Liver (tissue), 9 donors: Measurements from ENCODE around the gene PRMT9. TPM values are rescaled to one million over a fixed set of nuclear protein-coding genes. Genes with fewer than 3 reads are reported as not detected.

Experiments used
- DNase-seq: peaks from one replicate; pipeline ENCODE4 v3.0.0-alpha.2; 2017; ENCODE audit warnings: low spot score
- H3K27ac ChIP-seq, 2 donors: one replicate each; pipeline ENCODE4 v1.7.0; 2013; ENCODE audit warnings: inconsistent platforms in 2 of 2, low read length in 2 of 2, control low read depth in 1 of 2, low read depth in 1 of 2, mild to moderate bottlenecking in 1 of 2
- H3K27me3 ChIP-seq, 4 donors: one replicate each; pipeline versions ENCODE4 v1.6.1 to v1.7.0; 2013; ENCODE audit warnings: low read length in 3 of 4, inconsistent platforms in 1 of 4, mild to moderate bottlenecking in 1 of 4, moderate library complexity in 1 of 4; ENCODE audit not compliant: control insufficient read depth in 4 of 4, insufficient read depth in 4 of 4
- H3K36me3 ChIP-seq, 4 donors: one replicate each; pipeline versions ENCODE4 v1.6.1 to v1.7.0; 2013; ENCODE audit warnings: low read length in 3 of 4, mild to moderate bottlenecking in 3 of 4, low read depth in 1 of 4, moderate library complexity in 1 of 4; ENCODE audit not compliant: control insufficient read depth in 4 of 4, insufficient read depth in 3 of 4
- H3K4me1 ChIP-seq, 4 donors: one replicate each; pipeline versions ENCODE4 v1.6.1 to v1.7.0; 2013; ENCODE audit warnings: low read length in 3 of 4, mild to moderate bottlenecking in 3 of 4, moderate library complexity in 1 of 4; ENCODE audit not compliant: control insufficient read depth in 4 of 4, insufficient read depth in 4 of 4
- H3K4me3 ChIP-seq, 3 donors: one replicate each; pipeline versions ENCODE4 v1.6.1 to v1.7.0; 2013; ENCODE audit warnings: low read length in 3 of 3, control low read depth in 1 of 3, low read depth in 1 of 3, mild to moderate bottlenecking in 1 of 3
- H3K9ac ChIP-seq, 2 donors: one replicate each; pipeline ENCODE4 v1.7.0; 2013; ENCODE audit warnings: low read length in 2 of 2, mild to moderate bottlenecking in 2 of 2, moderate library complexity in 2 of 2, control low read depth in 1 of 2, low read depth in 1 of 2
- H3K9me3 ChIP-seq, 4 donors: one replicate each; pipeline versions ENCODE4 v1.6.1 to v1.7.0; 2013; ENCODE audit warnings: low read length in 3 of 4; ENCODE audit not compliant: control insufficient read depth in 4 of 4
- CTCF ChIP-seq: fragments of 150-350 bp; IDR thresholded peaks from 2 replicates; pipeline ENCODE4 v1.5.1; 2017; ENCODE audit warnings: improper control_type of control experiment, low read depth, low read length; ENCODE audit not compliant: missing input control
- EGR1 ChIP-seq, 2 donors: IDR thresholded peaks; 2 replicates each; pipeline ENCODE4 v1.6.1; 2016 to 2018; ENCODE audit warnings: antibody characterized with exemption in 2 of 2, low read depth in 2 of 2
- FOXA1 ChIP-seq: IDR thresholded peaks from 2 replicates; pipeline ENCODE4 v1.6.1; 2016; ENCODE audit warnings: antibody characterized with exemption
- FOXA2 ChIP-seq: IDR thresholded peaks from 2 replicates; pipeline ENCODE4 v1.6.1; 2016; ENCODE audit warnings: antibody characterized with exemption
- GABPA ChIP-seq, 2 donors: IDR thresholded peaks in 1 of 2; conservative IDR thresholded peaks in 1 of 2; 2 replicates each; pipeline ENCODE4 v1.6.1; 2016; ENCODE audit warnings: antibody characterized with exemption in 2 of 2, mild to moderate bottlenecking in 1 of 2, moderate library complexity in 1 of 2
- HNF4A ChIP-seq, 2 donors: conservative IDR thresholded peaks; 2 replicates each; pipeline ENCODE4 v1.6.1; 2016; ENCODE audit warnings: antibody characterized with exemption in 2 of 2, mild to moderate bottlenecking in 2 of 2
- JUND ChIP-seq, 2 donors: IDR thresholded peaks; 2 replicates each; pipeline ENCODE4 v1.6.1; 2016; ENCODE audit warnings: antibody characterized with exemption in 2 of 2
- NR2F2 ChIP-seq: IDR thresholded peaks from 2 replicates; pipeline ENCODE4 v1.6.1; 2016; ENCODE audit warnings: antibody characterized with exemption
- RXRA ChIP-seq, 2 donors: IDR thresholded peaks; 2 replicates each; pipeline ENCODE4 v1.6.1; 2017 to 2018; ENCODE audit warnings: antibody characterized with exemption in 2 of 2, mild to moderate bottlenecking in 1 of 2
- SP1 ChIP-seq: IDR thresholded peaks from 2 replicates; pipeline ENCODE4 v1.6.1; 2018; ENCODE audit warnings: antibody characterized with exemption, mild to moderate bottlenecking
- TAF1 ChIP-seq: conservative IDR thresholded peaks from 2 replicates; pipeline ENCODE4 v1.6.1; 2016; ENCODE audit warnings: antibody characterized with exemption, mild to moderate bottlenecking
- YY1 ChIP-seq: IDR thresholded peaks from 2 replicates; pipeline ENCODE4 v1.6.1; 2016; ENCODE audit warnings: antibody characterized with exemption, mild to moderate bottlenecking
- ZBTB33 ChIP-seq: IDR thresholded peaks from 2 replicates; pipeline ENCODE4 v1.6.1; 2016; ENCODE audit warnings: antibody characterized with exemption
- WGBS: extraction: QIAGEN DNeasy Blood & Tissue Kit; methylation state at CpG from one replicate; pipeline ENCODE4 v1.1.7; 2013; 5-methylcytosine and 5-hydroxymethylcytosine counted together
- polyA plus RNA-seq, 2 donors: library from polyadenylated mRNA; stranded (reverse) in 1 of 2; unstranded in 1 of 2; fragments of 200-250 nt in 1 of 2; fragments of >200 nt in 1 of 2; fragmentation: Nextera tagmentation in 1 of 2; extraction: Ambion mirVana in 1 of 2; gene quantifications; one replicate each; pipeline versions ENCODE4 v1.2.1 to v1.2.3, GENCODE V29; 2013 to 2015
- total RNA-seq, 2 donors: library from RNA; depleted of rRNA; stranded (reverse); fragments of >200 nt; gene quantifications; one replicate each; pipeline ENCODE4 v1.2.3, GENCODE V29; 2014
- donor health status: healthy.
- donor health status: healthy.
- donor health status: healthy.
- donor health status: healthy.
- donor health status: healthy.

PRMT9 gene
- total and polyA plus RNA-seq, 4 donors: 2.4 to 8.5 (median 5.7) TPM

GRCh38 chr4:147638942-147639341, 45.0 kb downstream of the PRMT9 start:
- TF ChIP-seq JUND (IDR thresholded peaks at IDR 0.05): no peak
- TF ChIP-seq FOXA2: no peak
- TF ChIP-seq FOXA1: no peak
- TF ChIP-seq EGR1 (IDR thresholded peaks at IDR 0.05; ENCODE audit: low read depth in 2 of 2): no peak
- 86% methylated on average over 2 of the region's 2 CpGs for WGBS
- H3K4me1 ChIP-seq: no peaks in the 10 kb centered on the region
- no peak for DNase-seq
- peaks cover 2 to 39% (median 32%) of the 10 kb centered on the region in 4 donors for H3K36me3 ChIP-seq
- H3K4me3 ChIP-seq: no peak overlapping the region
- H3K27ac ChIP-seq: no peak overlapping the region
- no peaks in the 10 kb centered on the region for H3K9me3 ChIP-seq
- H3K27me3 ChIP-seq: no peaks in the 10 kb centered on the region
- no peak overlapping the region for H3K9ac ChIP-seq

GRCh38 chr4:147638365-147638764, 45.6 kb downstream of the PRMT9 start:
- H3K4me3 ChIP-seq: no peak overlapping the region
- TF ChIP-seq TAF1 (no peak), NR2F2 (no peak), RXRA (IDR thresholded peaks at IDR 0.05) (no peak), SP1 (no peak), ZBTB33 (no peak), CTCF (no peak)
- H3K4me1 ChIP-seq: no peaks in the 10 kb centered on the region
- H3K27me3 ChIP-seq: no peaks in the 10 kb centered on the region
- no peak for DNase-seq
- no peak overlapping the region for H3K27ac ChIP-seq
- H3K9ac ChIP-seq: no peak overlapping the region
- peaks cover 2 to 45% (median 37%) of the 10 kb centered on the region in 4 donors for H3K36me3 ChIP-seq
- WGBS: 85% methylated on average over 1 of the region's 1 CpG
- H3K9me3 ChIP-seq: no peaks in the 10 kb centered on the region

- TF ChIP-seq GABPA (IDR thresholded peaks at IDR 0.05 in 1 of 2, conservative IDR thresholded peaks at IDR 0.05 in 1 of 2): no peak
- no peak for TF ChIP-seq HNF4A (conservative IDR thresholded peaks at IDR 0.05)
- no peak for TF ChIP-seq JUND (IDR thresholded peaks at IDR 0.05)
- no peak for TF ChIP-seq YY1
- TF ChIP-seq ZBTB33: no peak
- no peak for TF ChIP-seq SP1
- Histone ChIP-seq H3K27ac (no peak overlapping the region), H3K4me1 (no peaks in the 10 kb centered on the region), H3K9me3 (no peaks in the 10 kb centered on the region), H3K4me3 (no peak overlapping the region), H3K36me3 (peaks cover 4 to 51% (median 47%) of the 10 kb centered on the region in 4 donors), H3K9ac (no peak overlapping the region), H3K27me3 (no peaks in the 10 kb centered on the region)
- DNase-seq: no peak
Measured at GRCh38 chr4:147635348-147635747, 48.6 kb downstream of the PRMT9 start.
